NCI-H2029 treated with DMSO at 0.1 percent for 48 hours (cell line): ENCODE results near the gene UBTFL1.
"Not testable (repeated sequence)": the region's sequence is repeated elsewhere in the genome, so short reads cannot be mapped to it uniquely, and the experiment has no call there.

ENCODE experiments used
- DNase-seq: peaks from one replicate; lab custom pipeline; 2025; lab: John Stamatoyannopoulos, UW

Gene UBTFL1, protein sequence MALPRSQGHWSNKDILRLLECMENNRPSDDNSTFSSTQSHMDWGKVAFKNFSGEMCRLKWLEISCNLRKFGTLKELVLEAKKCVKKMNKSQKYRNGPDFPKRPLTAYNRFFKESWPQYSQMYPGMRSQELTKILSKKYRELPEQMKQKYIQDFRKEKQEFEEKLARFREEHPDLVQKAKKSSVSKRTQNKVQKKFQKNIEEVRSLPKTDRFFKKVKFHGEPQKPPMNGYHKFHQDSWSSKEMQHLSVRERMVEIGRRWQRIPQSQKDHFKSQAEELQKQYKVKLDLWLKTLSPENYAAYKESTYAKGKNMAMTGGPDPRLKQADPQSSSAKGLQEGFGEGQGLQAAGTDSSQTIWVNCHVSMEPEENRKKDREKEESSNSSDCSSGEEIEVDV

DNA sequence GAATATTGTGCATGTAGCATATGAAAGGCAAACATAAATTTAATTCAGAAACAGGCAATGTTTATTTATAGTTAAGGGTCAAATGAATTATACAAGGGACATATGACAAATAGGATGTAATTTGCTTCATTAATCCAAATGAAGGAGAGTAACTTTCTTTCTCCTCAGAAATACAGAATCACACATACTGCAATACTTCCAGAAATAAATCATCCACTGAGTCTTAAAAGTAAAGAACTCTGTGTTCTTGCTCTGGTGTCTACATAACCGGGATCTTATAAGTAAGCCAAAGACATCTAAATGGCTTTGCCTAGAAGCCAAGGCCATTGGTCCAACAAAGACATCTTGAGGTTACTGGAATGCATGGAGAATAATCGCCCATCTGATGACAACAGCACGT is at the start of gene UBTFL1:
Gene UBTFL1 (plus strand): TSS at position 301 of the 400 bp plus-strand sequence. CDS start 0 bp downstream, at position 301.
- DNase-seq, result not testable (repeated sequence)

DNA sequence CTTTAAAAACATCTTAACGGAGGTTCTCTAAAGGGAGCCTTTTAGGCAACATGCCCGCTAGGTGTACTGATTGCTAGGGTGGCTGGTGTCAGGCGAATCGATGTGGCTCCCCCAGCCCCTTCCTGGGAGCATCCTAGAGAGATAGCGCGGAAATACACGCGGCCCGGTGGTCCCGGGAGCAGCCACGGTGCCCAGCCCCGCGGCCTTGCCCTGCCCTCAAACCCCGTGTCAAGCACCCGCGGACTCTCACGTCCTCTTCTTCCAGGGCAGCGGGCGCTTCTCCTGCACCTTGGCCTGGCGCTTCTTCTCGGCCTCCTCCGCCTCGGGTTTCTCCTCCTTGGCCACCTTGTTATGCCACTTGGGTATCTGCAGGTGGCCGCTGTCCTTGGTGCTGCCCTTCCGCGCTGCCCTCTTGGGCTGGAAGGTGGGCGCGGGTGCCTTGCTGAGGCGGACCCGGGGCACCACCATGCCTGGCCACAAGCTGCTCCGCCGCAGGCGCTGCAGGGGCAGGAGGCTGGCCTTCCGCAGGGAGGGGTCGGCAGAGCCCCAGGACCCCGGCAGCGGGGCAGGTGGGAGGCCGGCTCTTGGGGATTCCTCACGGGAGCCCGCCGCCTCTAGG is 34.0 kb upstream of the UBTFL1 start:
- DNase-seq, result not testable (repeated sequence)

DNA sequence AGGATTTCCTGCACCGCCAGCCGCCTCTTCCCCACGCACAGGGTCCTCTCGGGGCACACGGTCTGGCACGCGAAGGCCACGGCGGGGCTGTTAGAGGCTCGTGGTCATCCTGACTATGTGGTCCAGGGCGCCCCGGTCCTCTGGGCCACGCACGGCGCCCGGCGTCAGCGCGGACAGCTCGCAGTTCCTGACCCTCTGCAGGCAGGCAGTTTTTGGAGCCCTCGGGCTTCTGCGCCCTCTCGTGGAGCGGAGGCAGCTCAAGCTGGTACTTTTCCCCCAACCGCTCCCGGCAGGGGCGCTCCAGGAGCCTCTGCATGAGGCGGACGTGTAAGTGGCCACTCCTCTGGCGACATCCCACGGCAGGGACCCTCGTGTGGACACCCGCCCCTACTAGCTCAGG is 33.4 kb upstream of the UBTFL1 start:
- not testable (repeated sequence) for DNase-seq

DNA sequence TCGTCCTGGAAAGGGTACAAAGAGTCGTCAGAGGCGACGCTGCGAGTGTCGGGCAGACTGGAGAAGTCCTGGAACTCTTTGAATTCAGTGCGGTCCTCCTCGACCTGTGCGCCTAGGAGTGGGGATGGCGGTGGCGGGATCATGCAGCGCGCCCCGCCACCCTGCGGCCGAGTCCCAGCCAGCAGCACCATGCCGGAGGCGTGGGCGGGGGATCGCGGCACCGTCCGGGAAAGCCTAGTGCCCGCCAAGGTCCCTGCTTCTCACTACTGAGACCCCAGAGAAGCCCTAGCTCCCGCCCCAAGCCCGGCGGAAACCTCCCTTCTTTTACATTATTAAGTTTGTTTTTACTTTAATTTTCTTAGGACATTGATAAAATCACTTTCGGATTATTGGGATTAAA is 32.2 kb upstream of the UBTFL1 start:
- DNase-seq, result not testable (repeated sequence)

DNA sequence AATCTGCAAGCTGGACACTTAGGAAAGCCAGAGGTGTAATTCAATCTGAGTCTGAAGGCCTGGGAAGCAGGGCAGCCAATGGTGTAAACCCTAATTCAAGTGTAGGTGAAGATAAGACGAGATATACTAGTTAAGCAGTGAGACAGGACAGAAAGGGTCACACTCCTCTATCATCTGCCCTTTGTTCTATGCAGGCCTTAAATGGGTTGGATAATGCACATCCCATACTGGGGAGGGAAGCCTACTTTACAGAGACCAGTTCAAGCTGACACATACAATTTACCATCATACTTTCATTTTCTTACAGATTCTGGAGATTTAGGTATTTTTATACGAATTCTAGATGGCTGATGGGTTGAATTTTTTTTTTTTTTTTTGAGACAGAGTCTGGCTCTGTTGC is 3.0 kb downstream of the UBTFL1 start:
- DNase-seq, result not testable (repeated sequence)

DNA sequence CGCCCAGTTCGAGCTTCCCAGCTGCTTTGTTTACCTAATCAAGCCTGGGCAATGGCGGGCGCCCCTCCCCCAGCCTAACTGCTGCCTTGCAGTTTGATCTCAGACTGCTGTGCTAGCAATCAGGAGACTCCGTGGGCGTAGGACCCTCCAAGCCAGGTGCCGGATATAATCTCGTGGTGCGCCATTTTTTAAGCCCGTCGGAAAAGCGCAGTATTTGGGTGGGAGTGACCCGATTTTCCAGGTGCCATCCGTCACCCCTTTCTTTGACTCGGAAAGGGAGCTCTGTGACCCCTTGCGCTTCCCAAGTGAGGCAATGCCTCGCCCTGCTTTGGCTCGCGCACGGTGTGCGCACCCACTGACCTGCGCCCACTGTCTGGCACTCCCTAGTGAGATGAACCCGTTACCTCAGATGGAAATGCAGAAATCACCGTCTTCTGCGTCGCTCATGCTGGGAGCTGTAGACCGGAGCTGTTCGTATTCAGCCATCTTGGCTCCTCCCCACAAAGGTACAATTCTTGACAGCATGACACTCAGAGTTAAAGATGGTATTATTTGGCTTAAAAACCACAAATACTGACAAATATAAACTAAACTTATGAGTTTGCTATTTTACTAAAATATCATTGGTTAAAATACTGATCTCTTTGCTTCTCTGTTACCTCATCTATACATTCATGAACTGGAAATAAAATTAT is 9.6 kb downstream of the UBTFL1 start:
- DNase-seq, result not testable (repeated sequence)

DNA sequence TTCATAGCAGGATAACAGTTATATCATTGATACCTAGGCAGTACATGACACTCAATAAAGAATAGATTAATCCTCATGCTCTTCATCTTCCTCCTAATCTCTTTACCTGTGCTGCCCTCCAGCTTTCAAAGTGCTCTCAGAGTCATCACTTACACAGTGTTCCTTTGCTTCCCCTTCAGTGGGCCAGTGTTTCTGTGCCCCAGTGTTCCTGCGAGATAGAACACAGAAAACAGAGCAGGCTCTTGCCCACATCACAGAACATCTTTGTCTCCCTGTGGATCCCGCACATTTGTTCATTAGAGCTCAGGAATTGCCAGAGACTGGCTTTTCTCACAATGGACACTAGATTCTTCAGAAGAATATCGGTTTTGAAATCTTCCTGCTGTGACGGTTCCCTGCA is 12.5 kb downstream of the UBTFL1 start:
- DNase-seq, result not testable (repeated sequence)

DNA sequence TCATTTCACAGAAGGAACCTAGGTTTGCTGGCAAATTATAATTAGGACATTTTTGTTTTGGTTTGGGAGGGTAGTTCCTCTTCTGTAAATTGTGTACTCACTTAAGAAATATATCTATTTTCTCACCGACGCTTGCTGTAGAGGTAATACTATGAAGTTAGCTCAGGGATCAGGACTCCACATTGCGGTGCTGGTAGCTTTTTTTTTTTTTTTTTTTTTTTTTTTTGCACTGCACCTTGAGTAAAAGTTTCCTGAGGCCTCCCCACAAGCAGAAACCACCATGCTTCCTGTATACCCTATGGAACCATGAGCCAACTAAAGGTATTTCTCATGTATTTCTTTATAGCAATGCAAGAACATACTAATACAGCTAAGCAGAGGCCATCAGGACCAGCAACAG is 14.7 kb downstream of the UBTFL1 start:
- no peak for DNase-seq

DNA sequence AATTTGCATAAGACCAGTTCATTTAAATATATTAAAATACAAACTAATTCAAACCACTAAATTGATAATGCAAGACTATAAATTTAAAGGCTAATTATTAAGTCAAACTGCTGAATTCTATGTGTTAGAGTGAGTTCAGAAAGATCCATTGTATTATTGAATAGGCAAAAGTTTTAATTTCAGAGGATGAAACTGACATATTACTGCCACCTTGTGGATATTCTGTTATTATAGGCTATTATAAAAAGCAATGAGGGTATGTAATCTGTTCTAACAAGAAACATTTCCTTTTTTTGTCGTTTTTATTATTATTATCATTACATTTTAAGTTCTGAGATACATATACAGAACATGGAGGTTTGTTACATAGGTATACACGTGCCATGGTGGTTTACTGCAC is 27.8 kb downstream of the UBTFL1 start:
- no peak for DNase-seq

DNA sequence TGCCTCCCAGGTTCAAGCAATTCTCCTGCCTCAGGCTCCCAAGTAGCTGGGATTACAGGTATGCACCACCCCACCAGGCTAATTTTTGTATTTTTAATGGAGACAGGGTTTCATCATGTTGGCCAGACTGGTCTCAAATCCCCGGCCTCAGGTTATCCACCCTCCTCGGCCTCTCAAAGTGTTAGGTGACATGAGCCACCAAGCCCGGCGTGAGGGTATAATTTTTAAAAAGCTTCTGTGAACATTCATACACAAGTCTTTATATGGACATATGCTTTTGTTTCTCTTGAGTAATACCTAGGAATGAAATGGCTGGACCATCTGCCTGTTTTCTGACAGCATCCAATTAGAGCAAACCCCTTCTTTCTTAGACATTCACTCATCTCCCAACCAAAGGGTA is 34.4 kb downstream of the UBTFL1 start:
- no peak for DNase-seq

DNA sequence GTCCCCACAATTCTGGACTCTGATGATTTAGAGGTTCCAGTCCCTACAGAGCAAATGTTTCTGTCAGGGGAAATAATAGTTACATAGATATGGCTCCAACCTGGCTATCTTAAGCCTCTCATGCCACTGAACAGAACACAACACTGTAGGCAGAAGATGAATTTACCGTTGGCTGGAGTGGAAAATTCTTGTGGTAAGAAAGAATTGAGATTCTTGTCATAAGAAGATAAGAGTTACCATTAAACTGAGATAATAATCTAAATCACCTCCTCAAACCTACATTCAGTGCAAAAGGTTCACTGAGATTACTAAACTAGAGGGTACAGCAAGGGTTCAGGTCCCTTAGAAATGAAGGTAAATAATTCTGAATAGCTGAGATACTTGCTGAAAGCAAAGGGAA is 38.6 kb downstream of the UBTFL1 start:
- no peak for DNase-seq

DNA sequence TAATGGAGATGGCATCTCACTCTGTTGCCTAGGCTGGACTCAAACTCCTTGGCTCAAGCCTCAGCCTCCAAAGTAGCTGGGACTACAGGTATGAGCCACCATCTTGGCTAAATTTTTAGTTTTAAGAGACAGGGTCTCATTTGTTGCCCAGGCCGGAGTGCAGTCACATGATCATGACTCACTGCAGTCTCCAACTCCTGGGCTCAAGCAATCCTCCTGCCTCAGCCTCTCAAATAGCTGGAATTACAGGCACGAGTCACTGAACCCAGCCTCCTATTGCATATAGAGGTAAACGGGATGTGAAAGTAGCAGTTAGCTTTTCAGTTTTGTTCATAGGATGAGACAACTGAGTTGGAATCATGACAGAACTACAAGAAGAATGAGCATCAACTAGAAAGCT is 39.2 kb downstream of the UBTFL1 start:
- no peak for DNase-seq

DNA sequence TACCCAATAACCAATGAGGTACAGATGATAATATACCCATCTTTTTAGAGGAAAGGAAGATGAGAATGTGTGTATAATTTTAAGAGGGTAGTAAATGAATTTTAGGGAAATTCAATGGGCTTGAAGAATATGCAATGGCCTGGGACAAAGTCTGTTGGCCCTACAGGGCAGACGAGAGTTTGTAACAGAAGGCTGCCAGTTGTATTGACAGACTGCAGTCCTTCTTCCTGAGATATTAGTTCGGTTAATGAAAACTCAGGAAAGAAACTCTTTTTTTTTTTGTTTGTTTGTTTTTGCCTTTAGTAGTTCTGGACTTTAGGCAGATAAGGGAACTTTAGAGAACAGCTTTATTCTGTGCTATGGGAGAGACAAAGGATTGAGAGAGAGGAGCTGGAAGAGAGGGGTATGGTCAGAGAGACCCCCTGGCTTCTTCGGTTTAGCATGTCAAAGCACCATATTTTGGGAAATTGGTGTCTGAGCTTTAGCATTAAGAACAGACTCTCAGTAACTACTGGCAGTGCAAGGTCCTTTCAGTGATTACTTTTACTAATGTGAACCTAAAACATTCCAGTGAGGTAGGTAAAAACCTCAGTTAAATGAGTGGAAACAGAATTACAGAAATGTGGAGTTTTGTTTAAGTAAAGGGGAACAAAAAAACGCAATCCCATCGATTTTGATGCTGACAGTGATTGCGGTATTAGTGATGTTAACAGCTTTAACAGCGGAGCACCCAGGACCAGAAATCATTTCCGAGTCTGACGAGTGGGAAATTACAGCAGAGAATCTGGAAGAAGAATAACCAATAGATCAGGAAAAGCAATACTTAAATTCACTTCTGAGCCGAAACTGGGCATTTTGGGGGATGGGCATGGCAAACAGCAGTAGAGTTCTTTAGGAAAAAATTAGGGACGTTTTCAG is 48.1 kb downstream of the UBTFL1 start:
- no peak for DNase-seq

DNA sequence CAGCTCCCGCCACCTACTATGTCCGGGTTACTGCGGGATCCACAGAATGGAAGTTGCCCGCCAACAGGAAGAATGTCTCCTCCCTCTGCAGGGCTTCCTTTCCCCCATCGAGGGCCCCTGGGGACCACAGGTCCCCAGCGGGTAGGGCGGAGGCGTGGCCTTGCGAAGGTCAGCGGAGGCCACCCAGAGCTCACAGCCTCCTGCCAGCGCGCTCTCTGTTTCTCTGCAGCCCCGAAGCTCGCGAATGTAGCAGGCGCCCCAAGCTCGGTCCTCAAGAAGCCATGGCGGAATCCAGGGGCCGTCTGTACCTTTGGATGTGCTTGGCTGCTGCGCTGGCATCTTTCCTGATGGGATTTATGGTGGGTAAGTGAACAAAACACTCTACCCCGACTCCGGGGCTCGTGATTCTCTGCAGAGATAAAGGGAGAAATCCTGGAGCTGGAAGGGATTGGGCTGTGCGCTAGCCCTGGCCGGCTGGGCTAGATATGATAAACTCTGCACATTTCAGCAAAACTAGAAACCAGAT is 48.8 kb downstream of the UBTFL1 start, which contains the start of gene NAALAD2:
Gene NAALAD2 (plus strand): TSS at position 186 of the 526 bp plus-strand sequence. CDS start 96 bp downstream, at position 282.
- no peak for DNase-seq

DNA sequence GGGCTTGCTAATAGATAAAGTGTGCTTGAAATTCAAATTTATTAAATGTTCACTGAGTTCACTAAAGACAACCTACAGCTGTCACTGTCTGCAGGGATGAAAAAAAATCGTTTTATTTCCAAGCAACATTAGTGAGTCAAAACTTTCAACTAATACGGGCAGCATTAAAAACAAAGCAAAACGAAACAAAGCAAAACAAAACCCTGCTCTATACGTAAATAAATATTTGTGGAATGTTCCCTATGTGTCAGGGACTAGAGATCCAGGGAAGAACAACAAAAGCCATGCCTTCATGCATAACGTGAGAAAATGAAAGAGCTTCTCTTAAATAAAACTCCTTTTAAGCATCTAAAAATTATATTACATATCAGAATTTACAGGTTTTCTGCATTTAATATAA is 49.3 kb downstream of the UBTFL1 start:
- no peak for DNase-seq
